Measurements from ENCODE around the gene RPL36AL. TPM values are rescaled to one million over a fixed set of nuclear protein-coding genes. Genes with fewer than 3 reads are reported as not detected.
"Not testable (repeated sequence)": the region's sequence is repeated elsewhere in the genome, so short reads cannot be mapped to it uniquely, and the experiment has no call there.

RPL36AL gene
- total RNA-seq = 100 to 1,000 TPM in 5 of 6 donors, 10 to 100 TPM in 1; 98.0 to 264 (median 171) TPM

DNA sequence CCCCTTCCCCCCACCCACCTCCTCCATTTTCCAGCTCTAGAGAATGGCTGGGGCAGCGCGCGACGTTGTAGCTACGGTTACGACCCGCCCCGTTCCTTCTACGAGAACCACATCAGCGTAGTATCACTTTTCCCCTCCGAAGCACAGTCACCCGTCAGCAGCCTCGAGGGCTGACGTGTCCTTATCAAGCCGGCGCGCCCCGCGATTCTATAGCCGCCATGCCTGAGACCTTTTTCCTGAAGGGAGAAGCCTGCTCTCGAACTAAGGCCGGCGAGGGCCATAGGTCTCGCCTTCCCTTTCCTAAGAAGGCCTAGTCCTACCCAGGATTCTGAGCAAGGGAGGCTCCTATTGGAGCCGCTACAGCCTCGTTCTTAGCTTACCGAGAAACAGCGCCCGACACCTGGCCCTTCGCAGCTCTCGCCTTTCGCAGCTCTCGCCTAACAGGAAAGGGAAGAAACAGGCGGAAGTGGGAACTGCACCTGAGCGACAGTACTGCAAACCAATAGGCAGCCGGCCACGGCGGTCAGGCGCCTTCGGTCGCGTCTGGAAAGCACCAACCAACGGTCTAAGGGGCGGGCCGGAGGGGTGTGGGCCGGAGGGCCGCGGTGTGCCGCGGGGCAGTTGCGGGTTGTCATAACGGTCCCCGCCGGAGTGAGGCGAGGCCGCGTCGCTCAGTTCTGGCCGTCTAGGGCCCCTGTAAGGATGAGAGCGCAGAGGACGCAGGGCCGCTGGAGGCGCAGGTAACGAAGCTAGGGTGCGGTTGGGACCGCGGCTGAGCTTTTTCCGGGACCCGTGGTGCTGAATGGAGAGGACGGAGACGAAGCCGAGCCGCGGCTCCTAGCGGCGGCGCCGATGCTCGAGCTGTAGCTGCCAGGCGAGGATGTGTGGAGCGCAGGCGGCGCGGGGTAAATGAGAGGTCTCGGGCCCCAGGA is at the start of gene RPL36AL, which contains the start of gene MGAT2:
Gene RPL36AL (minus strand): TSS at position 445 of the 932 bp plus-strand sequence. CDS start 1,522 bp downstream, outside the sequence.
Gene MGAT2 (plus strand): TSS at position 618 of the 932 bp plus-strand sequence. CDS start 470 bp downstream, outside the sequence.
- H3K4me3 ChIP-seq = peak within 1 kb of the TSS; percentile 78 to 98 (median 88)
- DNase-seq (peak; percentile 97 to 98), ATAC-seq (ENCODE audit: low FRiP score in 2 of 2) (peak; percentile 99 to 100)
- H3K27ac ChIP-seq = peak within 1 kb of the TSS; percentile 91 to 97 (median 96)
- H3K36me3 ChIP-seq = peaks cover 4 to 24% (median 8%) of the 10 kb centered on the region in 4 donors
- no peaks in the 10 kb centered on the region for H3K27me3 ChIP-seq
- H3K9me3 ChIP-seq = no peaks in the 10 kb centered on the region
- TF ChIP-seq POLR2A (IDR thresholded peaks at IDR 0.05) (peak; percentile 85 to 98 (median 98)), POLR2AphosphoS5 (IDR thresholded peaks at IDR 0.05) (peak; percentile 98), EP300 (IDR thresholded peaks at IDR 0.05) (no peak)
- TF ChIP-seq, protein P1, sequence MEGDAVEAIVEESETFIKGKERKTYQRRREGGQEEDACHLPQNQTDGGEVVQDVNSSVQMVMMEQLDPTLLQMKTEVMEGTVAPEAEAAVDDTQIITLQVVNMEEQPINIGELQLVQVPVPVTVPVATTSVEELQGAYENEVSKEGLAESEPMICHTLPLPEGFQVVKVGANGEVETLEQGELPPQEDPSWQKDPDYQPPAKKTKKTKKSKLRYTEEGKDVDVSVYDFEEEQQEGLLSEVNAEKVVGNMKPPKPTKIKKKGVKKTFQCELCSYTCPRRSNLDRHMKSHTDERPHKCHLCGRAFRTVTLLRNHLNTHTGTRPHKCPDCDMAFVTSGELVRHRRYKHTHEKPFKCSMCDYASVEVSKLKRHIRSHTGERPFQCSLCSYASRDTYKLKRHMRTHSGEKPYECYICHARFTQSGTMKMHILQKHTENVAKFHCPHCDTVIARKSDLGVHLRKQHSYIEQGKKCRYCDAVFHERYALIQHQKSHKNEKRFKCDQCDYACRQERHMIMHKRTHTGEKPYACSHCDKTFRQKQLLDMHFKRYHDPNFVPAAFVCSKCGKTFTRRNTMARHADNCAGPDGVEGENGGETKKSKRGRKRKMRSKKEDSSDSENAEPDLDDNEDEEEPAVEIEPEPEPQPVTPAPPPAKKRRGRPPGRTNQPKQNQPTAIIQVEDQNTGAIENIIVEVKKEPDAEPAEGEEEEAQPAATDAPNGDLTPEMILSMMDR (IDR thresholded peaks at IDR 0.05) = peak in 5 of 6 experiments; percentile 24 to 69 (median 51)
- WGBS, 2 donors = 0 to 1% methylated on average over 40 to 78 of the region's 85 CpGs
- H3K4me1 ChIP-seq = peaks cover 38 to 45% (median 39%) of the 10 kb centered on the region in 4 donors

DNA sequence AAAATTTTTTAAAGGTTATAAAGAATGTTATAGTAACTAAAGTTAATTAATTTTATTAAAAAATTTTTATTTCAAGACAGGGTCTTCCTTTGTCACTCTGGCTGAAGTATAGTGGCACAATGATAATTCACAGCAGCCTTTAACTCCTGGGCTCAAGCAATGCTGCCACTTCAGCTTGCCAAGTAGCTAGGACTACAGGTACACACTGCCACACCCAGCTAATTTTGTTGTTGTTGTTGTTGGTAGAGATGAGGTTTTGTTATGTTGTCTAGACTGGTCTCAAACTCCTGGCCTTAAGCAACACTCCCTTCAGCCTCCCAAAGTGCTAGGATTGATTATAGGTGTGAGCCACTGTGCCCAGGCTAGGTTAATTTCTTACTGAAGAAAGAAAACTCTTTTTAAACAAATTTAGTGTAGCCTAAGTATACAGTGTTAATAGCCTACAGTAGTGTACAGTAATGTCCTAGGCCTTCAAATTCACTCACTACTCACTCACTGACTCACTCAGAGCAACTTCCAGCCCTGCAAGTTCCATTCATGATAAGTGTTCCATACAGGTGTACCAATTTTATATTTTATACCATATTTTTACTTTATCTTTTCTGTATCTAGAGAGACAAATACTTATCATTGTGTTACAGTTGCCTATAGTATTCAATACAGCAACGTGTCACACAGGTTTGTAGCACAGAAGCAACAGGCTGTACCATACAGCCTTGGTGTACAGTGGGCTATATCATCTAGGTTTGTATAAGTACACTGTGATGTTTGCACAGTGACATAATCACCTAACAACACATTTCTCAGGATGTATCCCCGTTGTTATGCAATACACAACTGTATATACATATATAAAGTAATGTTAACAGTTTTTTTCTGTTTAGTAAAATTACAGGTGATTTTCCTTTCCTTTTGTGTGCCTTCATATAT is 39.4 kb upstream of the RPL36AL start:
- TF ChIP-seq EP300 (IDR thresholded peaks at IDR 0.05) = no peak
- TF ChIP-seq POLR2AphosphoS5 (IDR thresholded peaks at IDR 0.05) = no peak
- TF ChIP-seq, protein P1 (IDR thresholded peaks at IDR 0.05) = no peak
- H3K4me3 ChIP-seq = no peak overlapping the region
- DNase-seq (no peak), ATAC-seq (ENCODE audit: low FRiP score in 2 of 2) (no peak)
- H3K4me1 ChIP-seq = no peaks in the 10 kb centered on the region
- H3K27ac ChIP-seq = no peak overlapping the region
- 75 to 87% methylated on average over 2 of the region's 2 CpGs for WGBS, 2 donors
- no peaks in the 10 kb centered on the region for H3K27me3 ChIP-seq
- H3K36me3 ChIP-seq = no peaks in the 10 kb centered on the region
- no peaks in the 10 kb centered on the region for H3K9me3 ChIP-seq

DNA sequence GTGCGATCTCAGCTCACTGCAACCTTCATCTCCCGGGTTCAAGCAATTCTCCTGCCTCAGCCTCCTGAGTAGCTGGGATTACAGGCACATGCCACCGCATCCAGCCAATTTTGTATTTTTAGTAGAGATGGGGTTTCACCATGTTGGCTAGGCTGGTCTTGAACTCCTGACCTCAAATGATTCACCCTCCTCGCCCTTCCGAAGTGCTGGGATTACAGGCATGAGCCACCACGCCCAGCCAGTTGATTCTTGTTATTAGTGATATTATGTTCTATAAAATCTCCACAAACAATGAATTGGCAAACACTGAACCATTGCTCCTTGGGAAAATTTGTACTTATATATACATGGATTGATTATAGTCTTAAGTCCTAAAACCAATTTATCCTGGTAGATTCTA is 37.1 kb upstream of the RPL36AL start:
- not testable (repeated sequence) for H3K4me3 ChIP-seq; H3K9me3 ChIP-seq; H3K36me3 ChIP-seq; H3K4me1 ChIP-seq; H3K27me3 ChIP-seq; DNase-seq; ATAC-seq (ENCODE audit: low FRiP score in 2 of 2); H3K27ac ChIP-seq
- WGBS, 2 donors = 92 to 95% methylated on average over 6 of the region's 6 CpGs

DNA sequence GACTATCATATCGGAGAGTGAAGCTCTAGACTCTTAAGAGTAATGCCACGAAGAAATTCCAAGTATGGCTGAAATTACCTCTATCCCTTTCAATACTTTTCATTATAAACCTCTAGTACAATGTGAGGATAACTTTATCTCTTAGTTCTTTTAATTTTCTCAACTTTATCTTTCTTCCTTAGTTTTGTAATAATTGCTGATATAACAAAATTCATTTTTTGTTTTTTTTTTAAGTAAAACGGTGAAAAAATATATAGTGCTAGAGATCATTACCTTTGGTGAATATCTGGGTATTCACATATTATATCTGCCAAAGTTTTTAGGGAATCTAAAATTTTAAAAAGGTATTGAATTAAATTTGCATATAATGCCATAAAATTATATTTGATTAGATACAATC is 34.1 kb upstream of the RPL36AL start:
- TF ChIP-seq POLR2AphosphoS5 (IDR thresholded peaks at IDR 0.05) (no peak), EP300 (IDR thresholded peaks at IDR 0.05) (no peak), POLR2A (IDR thresholded peaks at IDR 0.05) (no peak)
- TF ChIP-seq, protein P1 (IDR thresholded peaks at IDR 0.05) = no peak
- no peak for DNase-seq

DNA sequence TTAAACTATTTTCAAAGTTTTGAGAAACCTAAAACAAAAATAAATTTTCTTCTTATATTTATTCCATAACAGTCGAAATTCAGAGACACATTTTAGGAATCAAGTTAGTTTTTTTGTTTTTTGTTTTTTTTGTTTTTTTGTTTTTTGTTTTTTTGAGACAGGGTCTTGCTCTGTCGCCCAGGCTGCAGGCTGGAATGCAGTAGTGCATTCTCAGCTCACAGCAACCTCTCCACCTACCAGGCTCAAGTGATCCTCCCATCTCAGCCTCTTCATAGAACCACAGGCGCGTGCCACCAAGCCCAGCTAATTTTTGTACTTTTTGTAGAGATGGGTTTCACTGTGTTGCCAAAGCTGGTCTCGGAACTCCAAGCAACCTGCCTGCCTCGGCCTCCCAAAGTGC is 33.1 kb upstream of the RPL36AL start:
- WGBS, 2 donors = 98% methylated on average over 6 of the region's 6 CpGs
- Histone ChIP-seq H3K36me3 (no peaks in the 10 kb centered on the region), H3K9me3 (no peaks in the 10 kb centered on the region), H3K4me3 (no peak overlapping the region), H3K27me3 (no peaks in the 10 kb centered on the region), H3K4me1 (no peaks in the 10 kb centered on the region), H3K27ac (no peak overlapping the region)
- ATAC-seq (ENCODE audit: low FRiP score in 2 of 2) = no peak
- DNase-seq = no peak
- TF ChIP-seq POLR2AphosphoS5 (IDR thresholded peaks at IDR 0.05) (no peak), EP300 (IDR thresholded peaks at IDR 0.05) (no peak), POLR2A (IDR thresholded peaks at IDR 0.05) (no peak)
- TF ChIP-seq, protein P1 (IDR thresholded peaks at IDR 0.05) = no peak

More for the DNA sequence above, 34.1 kb upstream of the RPL36AL start:
- H3K9me3 ChIP-seq = no peaks in the 10 kb centered on the region
- H3K27ac ChIP-seq = no peak overlapping the region
- 94 to 97% methylated on average over 3 of the region's 3 CpGs for WGBS, 2 donors
- ATAC-seq (ENCODE audit: low FRiP score in 2 of 2) = no peak
- no peaks in the 10 kb centered on the region for H3K27me3 ChIP-seq
- no peaks in the 10 kb centered on the region for H3K36me3 ChIP-seq
- H3K4me1 ChIP-seq = no peaks in the 10 kb centered on the region
- no peak overlapping the region for H3K4me3 ChIP-seq

Measured in upper lobe of left lung (tissue), 6 donors.